ENCODE results near the gene PTPRO.
A peak's percentile ranks its signal among the peaks of the same experiment; 100 is the strongest.

PTPRO gene

DNA sequence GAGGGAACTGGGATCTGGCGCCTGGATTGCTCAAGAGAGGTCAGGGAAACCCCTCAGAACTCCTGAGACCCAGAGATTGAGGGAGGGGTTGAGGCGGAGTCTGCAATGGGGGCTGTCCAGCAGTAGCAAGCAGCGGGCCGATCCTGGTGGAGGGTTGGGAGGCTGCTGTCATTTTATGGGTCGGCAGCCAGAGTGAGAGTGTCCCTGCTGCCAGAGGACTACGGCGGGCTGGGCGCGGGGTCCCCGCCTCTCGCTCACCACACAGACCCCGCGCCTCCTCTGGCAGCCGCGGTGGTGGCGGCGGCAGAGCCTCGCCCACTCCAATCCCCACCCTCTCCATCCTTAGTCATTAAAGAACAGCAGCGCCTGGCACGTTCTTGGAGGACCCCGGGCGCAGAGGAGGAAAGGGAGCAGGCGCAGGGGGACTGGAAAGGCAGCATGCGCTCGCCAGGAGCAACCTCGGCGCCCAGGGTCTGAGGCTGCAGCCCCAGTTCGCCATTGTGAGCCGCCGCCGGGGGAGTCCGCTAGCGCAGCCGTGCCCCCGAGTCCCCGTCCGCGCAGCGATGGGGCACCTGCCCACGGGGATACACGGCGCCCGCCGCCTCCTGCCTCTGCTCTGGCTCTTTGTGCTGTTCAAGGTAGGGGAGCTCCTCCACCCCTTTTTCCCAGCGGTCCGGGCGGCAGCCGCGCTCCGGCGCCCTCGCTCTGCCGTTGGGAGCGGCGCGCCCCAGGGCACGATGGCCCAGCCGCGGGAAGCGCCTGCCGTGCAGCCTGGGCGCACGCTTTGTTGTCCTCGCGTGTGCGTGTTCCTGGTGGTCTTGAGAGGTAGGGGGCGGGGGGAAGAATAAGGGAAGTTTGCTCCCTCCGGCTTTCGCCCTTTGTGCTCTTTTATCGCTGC is at the start of gene PTPRO:
PTPRO (plus strand) TSS at position 345 of the 898 bp plus-strand sequence.
- H3K9ac ChIP-seq (ENCODE audit: low read depth, low read length), result peak within 1 kb of the TSS; percentile 49; the same call in 1 of the 2 replicates
- no peaks in the 10 kb centered on the region for H3K9me3 ChIP-seq (ENCODE audit: insufficient read depth, low read depth, low read length)
- H3K4me3 ChIP-seq (ENCODE audit: low read length), result peak within 1 kb of the TSS; percentile 69
- H3K4me1 ChIP-seq (ENCODE audit: insufficient read depth, low read length), result no peaks in the 10 kb centered on the region
- H3K36me3 ChIP-seq (ENCODE audit: insufficient read depth, low read depth, low read length), result no peaks in the 10 kb centered on the region
- peaks cover 49% of the 10 kb centered on the region for H3K27me3 ChIP-seq (ENCODE audit: insufficient read depth, low read length)
- no peak within 1 kb of the TSS for H3K27ac ChIP-seq (ENCODE audit: low read length)

DNA sequence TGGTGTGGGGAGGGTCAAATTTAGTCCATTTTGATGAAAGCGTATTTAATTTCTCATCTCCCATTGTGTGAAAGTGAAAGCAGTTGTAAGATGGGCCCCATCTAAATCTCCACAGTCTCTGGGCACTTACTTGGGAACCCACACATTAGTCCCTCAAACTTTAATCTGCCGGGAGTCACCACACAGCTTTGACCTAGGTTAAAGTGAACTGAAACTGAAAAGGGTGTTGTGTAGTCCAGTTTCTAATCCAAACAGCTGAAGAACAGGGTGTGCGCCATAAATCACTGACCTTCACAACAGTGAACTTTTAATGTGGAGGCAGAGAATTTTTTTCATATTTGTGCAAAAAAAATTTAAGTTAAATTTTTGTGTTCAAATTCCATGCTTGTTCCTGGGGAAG is 48.4 kb upstream of the PTPRO start:
- H3K4me3 ChIP-seq (ENCODE audit: low read length), result no peak overlapping the region
- no peak overlapping the region for H3K27ac ChIP-seq (ENCODE audit: low read length)
- H3K27me3 ChIP-seq (ENCODE audit: insufficient read depth, low read length), result no peaks in the 10 kb centered on the region
- H3K9me3 ChIP-seq (ENCODE audit: insufficient read depth, low read depth, low read length), result no peaks in the 10 kb centered on the region
- H3K4me1 ChIP-seq (ENCODE audit: insufficient read depth, low read length), result no peaks in the 10 kb centered on the region
- H3K9ac ChIP-seq (ENCODE audit: low read depth, low read length), result no peak overlapping the region
- no peaks in the 10 kb centered on the region for H3K36me3 ChIP-seq (ENCODE audit: insufficient read depth, low read depth, low read length)

DNA sequence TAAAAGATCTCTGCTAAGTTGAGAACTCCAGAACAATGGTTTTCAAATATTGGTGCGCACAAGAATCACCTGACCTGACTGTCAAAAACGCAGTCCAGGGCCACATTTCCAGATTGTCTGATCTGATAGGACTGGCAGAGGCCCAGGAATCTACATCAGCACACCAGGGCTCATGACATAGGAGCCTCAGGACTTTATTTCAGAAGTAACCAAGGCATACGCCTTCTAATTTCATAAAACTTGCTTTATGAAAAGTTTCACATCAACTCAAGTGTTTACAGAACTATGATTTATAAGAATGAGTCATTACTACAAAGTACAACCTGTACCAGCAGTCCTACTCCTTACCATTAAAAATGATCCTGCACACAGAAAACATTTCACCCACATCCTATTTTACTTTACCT is 47.7 kb upstream of the PTPRO start:
- H3K4me3 ChIP-seq (ENCODE audit: low read length), result no peak overlapping the region
- H3K27ac ChIP-seq (ENCODE audit: low read length), result no peak overlapping the region
- H3K36me3 ChIP-seq (ENCODE audit: insufficient read depth, low read depth, low read length), result no peaks in the 10 kb centered on the region
- H3K9me3 ChIP-seq (ENCODE audit: insufficient read depth, low read depth, low read length), result no peaks in the 10 kb centered on the region
- H3K4me1 ChIP-seq (ENCODE audit: insufficient read depth, low read length), result no peaks in the 10 kb centered on the region
- H3K9ac ChIP-seq (ENCODE audit: low read depth, low read length), result no peak overlapping the region
- H3K27me3 ChIP-seq (ENCODE audit: insufficient read depth, low read length), result no peaks in the 10 kb centered on the region

DNA sequence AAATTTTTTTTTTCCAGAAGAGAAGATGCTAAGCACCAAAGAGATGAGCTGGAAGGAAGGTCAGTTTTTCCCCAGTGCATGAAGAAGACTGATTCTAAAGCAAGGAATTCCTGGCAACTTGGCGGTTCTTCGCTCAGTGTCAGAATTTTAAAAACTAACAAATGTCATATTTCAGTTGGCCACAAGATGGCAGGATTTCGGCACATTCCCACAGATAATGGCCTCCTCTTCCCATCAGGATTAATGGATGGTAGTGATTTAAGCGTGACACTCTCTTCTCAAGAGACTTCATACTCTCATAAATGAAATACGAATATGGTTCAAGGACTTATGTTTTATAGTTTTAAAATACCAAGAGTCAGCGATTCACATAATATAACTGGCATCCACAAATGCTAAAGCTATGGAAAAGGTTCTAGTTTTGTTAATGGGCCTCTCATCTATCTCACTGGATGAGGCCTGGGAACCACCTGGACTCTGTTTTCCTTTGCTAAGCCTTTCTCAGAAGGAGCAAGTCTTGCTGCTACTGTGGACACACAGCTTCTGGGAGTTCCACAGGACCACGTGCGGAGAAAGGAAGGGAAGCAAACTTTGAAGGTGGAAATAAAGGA is 46.1 kb upstream of the PTPRO start:
- no peak overlapping the region for H3K27ac ChIP-seq (ENCODE audit: low read length)
- no peak overlapping the region for H3K9ac ChIP-seq (ENCODE audit: low read depth, low read length)
- H3K9me3 ChIP-seq (ENCODE audit: insufficient read depth, low read depth, low read length), result no peaks in the 10 kb centered on the region

DNA sequence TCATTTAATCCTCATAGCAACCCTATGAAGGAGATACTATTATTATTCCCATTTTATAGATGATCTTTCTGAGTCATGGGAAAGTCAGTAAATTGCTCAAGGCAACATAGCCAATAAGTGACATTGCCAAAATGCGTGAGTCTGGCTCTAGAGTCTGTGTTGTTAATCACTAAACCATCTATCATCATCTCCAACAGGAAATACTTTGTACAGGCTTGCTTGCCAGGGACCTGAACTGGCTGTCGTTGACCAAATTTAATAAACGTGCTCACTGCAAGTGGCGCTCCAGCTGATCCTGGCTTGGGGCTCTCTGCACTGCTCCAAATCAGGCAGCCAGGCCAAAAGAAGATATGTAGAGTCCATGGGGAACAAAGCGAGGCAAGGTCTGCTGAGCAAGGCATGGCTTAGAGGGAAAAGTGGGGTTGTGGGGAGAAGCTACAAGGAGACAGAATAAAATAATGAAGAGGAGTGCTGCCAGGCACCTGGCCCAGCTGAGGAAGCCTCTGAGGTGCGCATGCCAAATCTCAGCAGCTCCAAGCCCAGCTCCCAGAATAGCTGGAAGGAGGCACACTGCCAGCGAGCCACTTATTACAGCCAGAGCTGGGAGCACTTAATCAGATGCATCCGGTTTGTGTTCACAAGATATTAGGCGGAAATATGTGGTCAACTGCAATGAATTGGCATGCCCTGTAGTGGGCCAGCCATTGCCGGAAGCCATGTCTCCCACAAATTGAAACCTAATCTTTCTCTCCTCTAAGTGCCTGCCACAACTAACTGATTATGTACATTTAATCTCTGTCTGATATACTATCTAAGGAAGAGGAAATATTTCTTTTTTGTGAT is 43.3 kb upstream of the PTPRO start:
- Histone ChIP-seq H3K9ac (ENCODE audit: low read depth, low read length) (no peak overlapping the region), H3K4me3 (ENCODE audit: low read length) (no peak overlapping the region), H3K27me3 (ENCODE audit: insufficient read depth, low read length) (no peaks in the 10 kb centered on the region), H3K9me3 (ENCODE audit: insufficient read depth, low read depth, low read length) (no peaks in the 10 kb centered on the region), H3K36me3 (ENCODE audit: insufficient read depth, low read depth, low read length) (no peaks in the 10 kb centered on the region), H3K27ac (ENCODE audit: low read length) (no peak overlapping the region), H3K4me1 (ENCODE audit: insufficient read depth, low read length) (no peaks in the 10 kb centered on the region)

More for the DNA sequence above, 46.1 kb upstream of the PTPRO start:
- Histone ChIP-seq H3K4me3 (ENCODE audit: low read length) (no peak overlapping the region), H3K27me3 (ENCODE audit: insufficient read depth, low read length) (no peaks in the 10 kb centered on the region), H3K36me3 (ENCODE audit: insufficient read depth, low read depth, low read length) (no peaks in the 10 kb centered on the region), H3K4me1 (ENCODE audit: insufficient read depth, low read length) (no peaks in the 10 kb centered on the region)

GRCh38 chr12:15280930-15281329 is 41.4 kb upstream of the PTPRO start:
- Histone ChIP-seq H3K4me1 (ENCODE audit: insufficient read depth, low read length) (no peaks in the 10 kb centered on the region), H3K9me3 (ENCODE audit: insufficient read depth, low read depth, low read length) (no peaks in the 10 kb centered on the region), H3K27ac (ENCODE audit: low read length) (no peak overlapping the region), H3K36me3 (ENCODE audit: insufficient read depth, low read depth, low read length) (no peaks in the 10 kb centered on the region), H3K9ac (ENCODE audit: low read depth, low read length) (no peak overlapping the region), H3K27me3 (ENCODE audit: insufficient read depth, low read length) (no peaks in the 10 kb centered on the region), H3K4me3 (ENCODE audit: low read length) (no peak overlapping the region)

GRCh38 chr12:15289192-15289591 is 33.1 kb upstream of the PTPRO start:
- Histone ChIP-seq H3K9ac (ENCODE audit: low read depth, low read length) (no peak overlapping the region), H3K4me1 (ENCODE audit: insufficient read depth, low read length) (no peaks in the 10 kb centered on the region), H3K27ac (ENCODE audit: low read length) (no peak overlapping the region), H3K27me3 (ENCODE audit: insufficient read depth, low read length) (no peaks in the 10 kb centered on the region), H3K36me3 (ENCODE audit: insufficient read depth, low read depth, low read length) (no peaks in the 10 kb centered on the region), H3K4me3 (ENCODE audit: low read length) (no peak overlapping the region), H3K9me3 (ENCODE audit: insufficient read depth, low read depth, low read length) (no peaks in the 10 kb centered on the region)

DNA sequence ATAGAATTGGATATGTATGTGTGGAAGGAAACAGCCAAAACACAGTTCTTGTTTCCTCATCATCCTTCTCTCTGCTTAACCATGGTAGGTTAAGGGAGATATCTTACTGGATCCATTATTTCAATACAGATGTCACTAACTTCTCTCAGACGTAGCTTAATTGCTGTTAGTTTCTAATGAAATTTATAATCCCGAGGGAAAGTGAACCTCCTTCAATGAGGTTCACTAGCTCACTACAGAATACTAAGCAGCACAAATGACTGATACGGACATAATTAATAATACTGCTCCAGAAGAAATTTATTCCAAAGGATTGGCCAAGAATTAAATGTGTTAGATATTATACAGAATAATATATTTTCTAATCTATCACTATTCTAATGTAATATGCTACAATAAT is 28.6 kb upstream of the PTPRO start:
- Histone ChIP-seq H3K27me3 (ENCODE audit: insufficient read depth, low read length) (no peaks in the 10 kb centered on the region), H3K4me3 (ENCODE audit: low read length) (no peak overlapping the region), H3K4me1 (ENCODE audit: insufficient read depth, low read length) (no peaks in the 10 kb centered on the region), H3K27ac (ENCODE audit: low read length) (no peak overlapping the region), H3K9ac (ENCODE audit: low read depth, low read length) (no peak overlapping the region), H3K9me3 (ENCODE audit: insufficient read depth, low read depth, low read length) (0 out of 2 replicates have a peak, but pooled peaks cover 3% of the 10 kb centered on the region), H3K36me3 (ENCODE audit: insufficient read depth, low read depth, low read length) (no peaks in the 10 kb centered on the region)

DNA sequence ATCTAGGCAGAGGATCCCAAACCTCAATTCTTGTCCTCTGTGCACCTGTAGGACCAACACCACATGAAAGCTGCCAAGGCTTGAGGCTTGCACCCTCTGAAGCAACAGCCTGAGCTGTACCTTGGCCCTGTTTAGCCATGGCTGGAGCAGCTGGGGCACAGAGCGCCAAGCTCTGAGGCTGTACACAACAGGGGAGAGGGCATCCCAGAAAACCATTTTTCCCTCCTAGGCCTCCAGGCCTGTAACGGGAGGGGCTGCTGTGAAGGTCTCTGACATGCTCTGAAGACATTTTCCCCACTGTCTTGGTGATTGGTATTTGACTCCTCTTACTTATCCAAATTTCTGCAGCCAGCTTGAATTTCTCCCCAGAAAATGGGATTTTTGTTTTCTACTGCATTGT is 22.4 kb upstream of the PTPRO start:
- no peaks in the 10 kb centered on the region for H3K27me3 ChIP-seq (ENCODE audit: insufficient read depth, low read length)
- H3K4me1 ChIP-seq (ENCODE audit: insufficient read depth, low read length), result no peaks in the 10 kb centered on the region
- H3K36me3 ChIP-seq (ENCODE audit: insufficient read depth, low read depth, low read length), result no peaks in the 10 kb centered on the region
- no peak overlapping the region for H3K9ac ChIP-seq (ENCODE audit: low read depth, low read length)
- peaks cover 26% of the 10 kb centered on the region for H3K9me3 ChIP-seq (ENCODE audit: insufficient read depth, low read depth, low read length)
- no peak overlapping the region for H3K27ac ChIP-seq (ENCODE audit: low read length)
- no peak overlapping the region for H3K4me3 ChIP-seq (ENCODE audit: low read length)

GRCh38 chr12:15304296-15304695 is 18.0 kb upstream of the PTPRO start:
- peaks cover 17% of the 10 kb centered on the region for H3K9me3 ChIP-seq (ENCODE audit: insufficient read depth, low read depth, low read length)
- no peak overlapping the region for H3K27ac ChIP-seq (ENCODE audit: low read length)
- H3K4me1 ChIP-seq (ENCODE audit: insufficient read depth, low read length), result no peaks in the 10 kb centered on the region
- H3K9ac ChIP-seq (ENCODE audit: low read depth, low read length), result no peak overlapping the region
- H3K4me3 ChIP-seq (ENCODE audit: low read length), result no peak overlapping the region
- no peaks in the 10 kb centered on the region for H3K36me3 ChIP-seq (ENCODE audit: insufficient read depth, low read depth, low read length)
- H3K27me3 ChIP-seq (ENCODE audit: insufficient read depth, low read length), result no peaks in the 10 kb centered on the region

- H3K36me3 ChIP-seq (ENCODE audit: insufficient read depth, low read depth, low read length), result no peaks in the 10 kb centered on the region
- peaks cover 4% of the 10 kb centered on the region; the same call in 1 of the 2 replicates for H3K9me3 ChIP-seq (ENCODE audit: insufficient read depth, low read depth, low read length)
- H3K4me1 ChIP-seq (ENCODE audit: insufficient read depth, low read length), result no peaks in the 10 kb centered on the region
- H3K27me3 ChIP-seq (ENCODE audit: insufficient read depth, low read length), result no peaks in the 10 kb centered on the region
- no peak overlapping the region for H3K9ac ChIP-seq (ENCODE audit: low read depth, low read length)
- no peak overlapping the region for H3K27ac ChIP-seq (ENCODE audit: low read length)
- H3K4me3 ChIP-seq (ENCODE audit: low read length), result no peak overlapping the region
These were observed 15.7 kb upstream of the PTPRO start for GRCh38 chr12:15306605-15307004.

Data from iPS-20b (cell line).